ENCODE measurements around the gene CDH13.

CDH13 gene

GRCh38 chr16:83328936-83329335 lies 702.2 kb downstream of the CDH13 start:
- DNase-seq: no peak

- no peak for DNase-seq
Measured at GRCh38 chr16:83329441-83329840, 702.7 kb downstream of the CDH13 start.

- no peak for DNase-seq
Measured at GRCh38 chr16:83330251-83330650, 703.5 kb downstream of the CDH13 start.

GRCh38 chr16:83335076-83335475 lies 708.3 kb downstream of the CDH13 start:
- no peak for DNase-seq

GRCh38 chr16:83336603-83337002 lies 709.8 kb downstream of the CDH13 start:
- DNase-seq: peak; percentile 24

GRCh38 chr16:83338138-83338537 lies 711.4 kb downstream of the CDH13 start:
- no peak for DNase-seq

- peak; percentile 8 for DNase-seq
Measured at GRCh38 chr16:83338941-83339340, 712.2 kb downstream of the CDH13 start.

- DNase-seq: peak; percentile 6
Measured at GRCh38 chr16:83343935-83344366, 717.2 kb downstream of the CDH13 start.

- DNase-seq: peak; percentile 44
Measured at GRCh38 chr16:83345846-83346640, 719.3 kb downstream of the CDH13 start.

GRCh38 chr16:83348991-83349390 lies 722.2 kb downstream of the CDH13 start:
- DNase-seq: no peak

GRCh38 chr16:83350481-83350880 lies 723.7 kb downstream of the CDH13 start:
- no peak for DNase-seq

GRCh38 chr16:83351846-83352245 lies 725.1 kb downstream of the CDH13 start:
- DNase-seq: no peak

GRCh38 chr16:83353241-83353640 lies 726.5 kb downstream of the CDH13 start:
- no peak for DNase-seq

- DNase-seq: no peak
Measured at GRCh38 chr16:83354015-83354414, 727.2 kb downstream of the CDH13 start.

- no peak for DNase-seq
Measured at GRCh38 chr16:83355570-83356218, 728.9 kb downstream of the CDH13 start.

GRCh38 chr16:83356266-83356665 lies 729.5 kb downstream of the CDH13 start:
- DNase-seq: peak; percentile 79

- DNase-seq: no peak
Measured at GRCh38 chr16:83356986-83357385, 730.2 kb downstream of the CDH13 start.

GRCh38 chr16:83363521-83363920 lies 736.8 kb downstream of the CDH13 start:
- DNase-seq: no peak

GRCh38 chr16:83365166-83365565 lies 738.4 kb downstream of the CDH13 start:
- no peak for DNase-seq

- DNase-seq: no peak
Measured at GRCh38 chr16:83366228-83366627, 739.5 kb downstream of the CDH13 start.

GRCh38 chr16:83374979-83375378 lies 748.2 kb downstream of the CDH13 start:
- DNase-seq: no peak

- no peak for DNase-seq
Measured at GRCh38 chr16:83389751-83390150, 763.0 kb downstream of the CDH13 start.

- DNase-seq: no peak
Measured at GRCh38 chr16:83390759-83391158, 764.0 kb downstream of the CDH13 start.

GRCh38 chr16:83392743-83393142 lies 766.0 kb downstream of the CDH13 start:
- DNase-seq: no peak
